ENCODE results near the gene SAXO1.

- TF ChIP-seq POLR2AphosphoS5 (IDR thresholded peaks at IDR 0.05; ENCODE audit: borderline replicate concordance, low read depth, low read length) (no peak), EZH2 (IDR thresholded peaks at IDR 0.05) (no peak), FOXP2 (optimal IDR thresholded peaks at IDR 0.05; ENCODE audit: control extremely low read depth, extremely low read length, insufficient read depth) (no peak)
Observed at GRCh38 chr9:18976221-18976708, 56.7 kb downstream of the SAXO1 start.
